Esophagus squamous epithelium (tissue), 5 donors: ENCODE measurements around the gene SEMA4D. TPM values are rescaled to one million over a fixed set of nuclear protein-coding genes. Genes with fewer than 3 reads are reported as not detected.

Experiments
- DNase-seq: peaks from one replicate; lab custom pipeline; 2025; lab: John Stamatoyannopoulos, UW
- H3K27ac ChIP-seq, 4 donors: fragments of 200-600 bp; sonication (generic); one replicate each; pipeline ENCODE4 v1.5.1; 2016 to 2019; ENCODE audit warnings: mild to moderate bottlenecking in 1 of 4
- H3K27me3 ChIP-seq, 4 donors: fragments of 200-600 bp; sonication (generic); 1 replicate in 3 of 4; 2 replicates in 1 of 4; pipeline versions ENCODE4 v1.5.1 to v1.6.0; 2017 to 2021; ENCODE audit warnings: antibody characterized with exemption in 1 of 4
- H3K36me3 ChIP-seq, 3 donors: fragments of 200-600 bp; sonication (generic); one replicate each; pipeline ENCODE4 v1.5.1; 2016 to 2019
- H3K4me1 ChIP-seq, 3 donors: fragments of 200-600 bp; sonication (generic); one replicate each; pipeline ENCODE4 v1.5.1; 2017 to 2019
- H3K4me3 ChIP-seq, 4 donors: fragments of 200-600 bp; sonication (generic); 1 replicate in 3 of 4; 2 replicates in 1 of 4; pipeline ENCODE4 v1.5.1; 2016 to 2019; ENCODE audit warnings: mild to moderate bottlenecking in 2 of 4, moderate library complexity in 1 of 4
- H3K9me3 ChIP-seq, 3 donors: fragments of 200-600 bp; sonication (generic); one replicate each; pipeline ENCODE4 v1.5.1; 2016 to 2019
- POLR2A ChIP-seq, 4 donors: fragments of 450-650 bp; IDR thresholded peaks; one replicate each; pipeline ENCODE4 v1.6.1; 2017; ENCODE audit warnings: antibody characterized with exemption in 4 of 4, mild to moderate bottlenecking in 4 of 4, moderate library complexity in 3 of 4
- WGBS, 2 donors: methylation state at CpG; one replicate each; pipeline ENCODE4 v1.1.5; 2018; 5-methylcytosine and 5-hydroxymethylcytosine counted together
- intact Hi-C: fragments of 100-400 bp; cut with DNase I; formaldehyde crosslinking; loops from one replicate; pipeline ENCODE4 v1.15.0; 2022
- total RNA-seq, 4 donors: library from RNA; depleted of rRNA; stranded (reverse); fragments of >200 nt; gene quantifications; one replicate each; pipeline ENCODE4 v1.1.0, GENCODE V29; 2016
- TF ChIP-seq, protein P1 (sequence below), 6 experiments: fragments of 450-650 bp in 4 of 6; fragments of 200-600 bp in 2 of 6; sonication (generic) in 2 of 6; IDR thresholded peaks; one replicate each; pipeline ENCODE4 v1.5.1; 2016 to 2019; ENCODE audit warnings: antibody characterized with exemption in 6 of 6, mild to moderate bottlenecking in 4 of 6, moderate library complexity in 4 of 6
- donor health status: DM: yes; HTN: yes; CAD: no.

Gene SEMA4D
- total RNA-seq, 4 donors from 2014 or later: 12.8 to 52.0 (median 20.5) TPM

DNA sequence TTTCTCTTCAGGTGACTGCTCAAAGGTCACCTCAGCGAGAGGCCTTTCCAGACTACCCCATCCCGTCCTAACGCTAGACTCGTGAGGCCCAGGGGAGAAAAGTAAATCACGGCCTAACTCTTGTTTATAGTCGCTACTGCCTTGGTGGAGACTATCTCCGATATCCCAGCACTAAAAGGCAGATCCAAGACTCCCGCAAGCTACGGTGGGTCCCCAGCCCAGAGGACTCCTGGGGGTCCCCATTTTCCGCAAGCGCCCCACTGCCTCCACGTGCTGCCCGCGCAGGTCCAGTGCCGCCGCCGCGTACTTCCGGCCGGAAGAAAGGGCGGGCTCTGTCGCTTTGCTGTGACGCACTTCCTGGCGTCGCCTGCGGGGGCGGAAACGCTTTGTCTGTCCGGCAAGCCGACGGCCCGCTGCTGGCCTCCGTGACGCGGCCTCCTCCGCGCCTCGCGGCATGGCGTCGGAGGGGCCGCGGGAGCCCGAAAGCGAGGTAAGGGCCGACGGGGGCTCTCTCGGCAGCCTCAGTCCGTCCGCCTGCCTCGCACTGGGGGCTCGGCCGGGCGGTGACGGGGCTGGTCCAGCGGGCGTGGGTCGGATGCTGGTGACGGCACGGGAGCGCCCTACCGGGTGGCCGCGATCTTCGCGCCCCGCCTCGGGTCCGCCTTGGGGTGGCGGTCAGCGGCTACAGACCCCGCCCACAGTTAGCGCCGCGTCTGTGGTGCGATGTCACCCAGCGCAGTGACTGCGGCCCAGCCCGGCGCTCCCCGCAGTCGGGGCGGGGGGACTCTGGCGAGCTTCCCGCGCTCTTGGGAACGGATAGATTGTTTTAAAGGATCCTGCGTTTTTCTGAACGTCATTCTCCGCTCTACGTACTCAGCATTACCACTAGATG is 179.5 kb downstream of the SEMA4D start, which contains the start of gene SECISBP2:
Gene SECISBP2 (plus strand): TSS at position 378 of the 892 bp plus-strand sequence. CDS start 77 bp downstream, at position 455.
- 0 to 1% methylated on average over 14 to 33 of the region's 91 CpGs for WGBS, 2 donors
- peak in 3 of 4 donors; percentile 95 to 98 (median 97) for TF ChIP-seq POLR2A (IDR thresholded peaks at IDR 0.05)
- TF ChIP-seq, protein P1, sequence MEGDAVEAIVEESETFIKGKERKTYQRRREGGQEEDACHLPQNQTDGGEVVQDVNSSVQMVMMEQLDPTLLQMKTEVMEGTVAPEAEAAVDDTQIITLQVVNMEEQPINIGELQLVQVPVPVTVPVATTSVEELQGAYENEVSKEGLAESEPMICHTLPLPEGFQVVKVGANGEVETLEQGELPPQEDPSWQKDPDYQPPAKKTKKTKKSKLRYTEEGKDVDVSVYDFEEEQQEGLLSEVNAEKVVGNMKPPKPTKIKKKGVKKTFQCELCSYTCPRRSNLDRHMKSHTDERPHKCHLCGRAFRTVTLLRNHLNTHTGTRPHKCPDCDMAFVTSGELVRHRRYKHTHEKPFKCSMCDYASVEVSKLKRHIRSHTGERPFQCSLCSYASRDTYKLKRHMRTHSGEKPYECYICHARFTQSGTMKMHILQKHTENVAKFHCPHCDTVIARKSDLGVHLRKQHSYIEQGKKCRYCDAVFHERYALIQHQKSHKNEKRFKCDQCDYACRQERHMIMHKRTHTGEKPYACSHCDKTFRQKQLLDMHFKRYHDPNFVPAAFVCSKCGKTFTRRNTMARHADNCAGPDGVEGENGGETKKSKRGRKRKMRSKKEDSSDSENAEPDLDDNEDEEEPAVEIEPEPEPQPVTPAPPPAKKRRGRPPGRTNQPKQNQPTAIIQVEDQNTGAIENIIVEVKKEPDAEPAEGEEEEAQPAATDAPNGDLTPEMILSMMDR (IDR thresholded peaks at IDR 0.05): peak in 5 of 6 experiments; percentile 61 to 78 (median 73)
- peaks cover 0 to 10% (median 0%) of the 10 kb centered on the region in 3 donors for H3K36me3 ChIP-seq
- peak within 1 kb of the TSS; percentile 95 to 100 (median 98) for H3K27ac ChIP-seq
- H3K9me3 ChIP-seq: no peaks in the 10 kb centered on the region
- H3K4me3 ChIP-seq: peak within 1 kb of the TSS; percentile 53 to 94 (median 72)
- intact Hi-C loops: no loop called here
- H3K27me3 ChIP-seq: no peaks in the 10 kb centered on the region
- DNase-seq: peak; percentile 75
- H3K4me1 ChIP-seq: peaks cover 15 to 66% (median 16%) of the 10 kb centered on the region in 3 donors

DNA sequence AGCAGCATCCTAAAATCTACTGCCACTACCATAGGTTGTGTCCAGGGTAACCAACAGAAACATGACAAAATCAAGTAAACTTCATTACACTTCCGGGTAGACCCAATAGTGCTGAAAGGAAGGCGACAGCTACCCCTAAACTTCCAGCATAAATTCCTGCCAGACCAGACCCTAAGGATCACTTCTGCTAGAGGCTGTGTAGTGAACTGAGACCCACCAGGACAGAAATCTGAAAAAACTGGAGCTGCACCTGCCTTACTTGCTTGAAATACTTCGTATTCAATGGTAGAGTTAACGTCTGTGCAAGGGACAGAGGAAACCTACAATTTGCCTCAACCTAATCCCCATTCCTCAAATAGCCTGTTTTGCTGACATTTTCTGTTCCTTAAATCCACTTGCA is 180.6 kb downstream of the SEMA4D start:
- Histone ChIP-seq H3K9me3 (no peaks in the 10 kb centered on the region), H3K4me1 (peaks cover 15 to 66% (median 15%) of the 10 kb centered on the region in 3 donors), H3K27ac (peak overlapping the region in 3 of 4 donors; percentile 95 to 99 (median 98)), H3K4me3 (peak overlapping the region in 1 of 4 donors; percentile 94), H3K36me3 (peaks cover 0 to 10% (median 0%) of the 10 kb centered on the region in 3 donors), H3K27me3 (no peaks in the 10 kb centered on the region)
- no peak for DNase-seq
- WGBS, 2 donors: 81 to 85% methylated on average over 4 of the region's 4 CpGs
- TF ChIP-seq POLR2A (IDR thresholded peaks at IDR 0.05): no peak
- TF ChIP-seq, protein P1 (IDR thresholded peaks at IDR 0.05): no peak
- intact Hi-C loops: no loop called here

DNA sequence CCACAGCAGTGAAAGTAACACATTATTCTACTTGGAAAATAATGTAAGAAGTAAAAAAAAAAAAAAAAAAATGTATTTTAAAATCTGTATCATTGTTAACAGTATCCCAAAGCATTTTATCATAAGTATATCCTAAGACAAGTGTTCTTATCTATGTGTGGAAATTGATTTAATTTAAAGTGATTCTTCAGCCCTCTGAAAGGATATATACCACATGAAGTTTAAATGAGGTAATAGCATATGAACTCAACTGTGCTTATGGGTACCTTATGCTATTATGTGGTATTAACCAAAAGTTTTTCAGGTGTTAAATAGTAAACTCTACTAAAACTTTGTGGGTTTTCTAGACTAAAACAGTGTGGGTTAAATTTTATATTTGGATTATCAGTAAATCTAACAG is 182.4 kb downstream of the SEMA4D start:
- no peak for DNase-seq
- peaks cover 0 to 10% (median 0%) of the 10 kb centered on the region in 3 donors for H3K36me3 ChIP-seq
- TF ChIP-seq POLR2A (IDR thresholded peaks at IDR 0.05): no peak
- TF ChIP-seq, protein P1 (IDR thresholded peaks at IDR 0.05): no peak
- no peak overlapping the region for H3K27ac ChIP-seq
- no peaks in the 10 kb centered on the region for H3K27me3 ChIP-seq
- intact Hi-C loops: no loop called here
- no peak overlapping the region for H3K4me3 ChIP-seq
- no peaks in the 10 kb centered on the region for H3K9me3 ChIP-seq
- H3K4me1 ChIP-seq: peaks cover 15 to 60% (median 20%) of the 10 kb centered on the region in 3 donors

DNA sequence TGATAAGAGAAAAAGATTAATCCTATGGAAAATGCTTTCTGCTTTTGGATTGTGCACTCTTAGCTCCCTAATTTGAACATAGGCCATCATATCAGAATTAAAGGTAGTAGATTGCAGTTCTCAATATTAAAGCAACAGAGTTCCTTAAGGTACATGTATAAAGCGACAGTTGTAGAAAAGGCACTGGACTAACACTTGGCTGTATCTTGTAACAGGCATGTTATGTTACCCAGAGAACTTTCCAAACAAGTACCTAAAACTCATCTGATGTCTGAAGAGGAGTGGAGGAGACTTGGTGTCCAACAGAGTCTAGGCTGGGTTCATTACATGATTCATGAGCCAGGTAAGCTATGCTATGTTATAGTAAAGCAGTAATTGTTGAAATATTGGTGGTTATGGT is 183.0 kb downstream of the SEMA4D start:
- H3K4me3 ChIP-seq: no peak overlapping the region
- peaks cover 0 to 10% (median 0%) of the 10 kb centered on the region in 3 donors for H3K36me3 ChIP-seq
- 94 to 100% methylated on average over 1 of the region's 1 CpG for WGBS, 2 donors
- peak overlapping the region in 1 of 4 donors; percentile 17 for H3K27ac ChIP-seq
- H3K27me3 ChIP-seq: no peaks in the 10 kb centered on the region
- intact Hi-C loops: no loop called here
- no peak for DNase-seq
- TF ChIP-seq, protein P1 (IDR thresholded peaks at IDR 0.05): no peak
- no peak for TF ChIP-seq POLR2A (IDR thresholded peaks at IDR 0.05)
- no peaks in the 10 kb centered on the region for H3K9me3 ChIP-seq
- H3K4me1 ChIP-seq: peaks cover 15 to 56% (median 18%) of the 10 kb centered on the region in 3 donors

DNA sequence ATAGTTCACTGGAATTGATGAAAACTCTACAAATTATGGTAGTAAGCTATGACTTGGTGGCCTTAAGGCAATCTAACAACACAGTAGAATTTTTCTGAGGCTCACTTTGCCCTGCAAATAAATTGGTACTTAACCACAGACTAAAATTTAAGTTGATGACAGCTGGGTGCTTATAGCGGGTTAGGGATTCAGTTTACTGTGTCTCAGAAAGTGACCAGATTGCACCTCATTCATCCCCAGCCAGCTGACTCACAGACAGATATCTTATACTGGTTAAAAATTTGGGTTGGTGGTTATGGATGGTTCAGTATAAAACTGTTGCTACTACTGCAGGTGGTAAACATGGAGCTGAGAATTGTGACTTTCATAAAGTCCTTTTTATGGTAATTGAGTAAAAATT is 184.1 kb downstream of the SEMA4D start:
- intact Hi-C loops: no loop called here
- Histone ChIP-seq H3K27me3 (no peaks in the 10 kb centered on the region), H3K4me3 (no peak overlapping the region), H3K27ac (no peak overlapping the region), H3K4me1 (peaks cover 8 to 56% (median 19%) of the 10 kb centered on the region in 3 donors), H3K9me3 (no peaks in the 10 kb centered on the region), H3K36me3 (peaks cover 0 to 10% (median 0%) of the 10 kb centered on the region in 3 donors)
- no peak for DNase-seq
- TF ChIP-seq, protein P1 (IDR thresholded peaks at IDR 0.05): no peak
- TF ChIP-seq POLR2A (IDR thresholded peaks at IDR 0.05): no peak
- WGBS, 2 donors: 55 to 62% methylated on average over 1 of the region's 1 CpG
